BJ (cell line): ENCODE data around the gene MEG3. TPM values are rescaled to one million over a fixed set of nuclear protein-coding genes. Genes with fewer than 3 reads are reported as not detected.

Source experiments
- CTCF ChIA-PET: fragments of 350-600 bp; formaldehyde crosslinking; extraction: SDS; loops from one replicate; lab custom pipeline; 2021; ENCODE audit warnings: antibody characterized with exemption, inconsistent platforms; lab: Yijun Ruan, JAX
- POLR2A ChIA-PET: fragments of 300-600 bp; sonication (Branson Sonifier 250); formaldehyde crosslinking; extraction: SDS; loops from one replicate; lab custom pipeline; 2021; ENCODE audit warnings: antibody characterized with exemption; lab: Charles Lee
- DNase-seq: peaks from one replicate; pipeline ENCODE4 v3.0.0-alpha.2; 2011; ENCODE audit warnings: low read depth
- H3K27me3 ChIP-seq: 2 replicates; pipeline ENCODE4 v1.6.0; 2011; ENCODE audit warnings: low read length; ENCODE audit not compliant: control insufficient read depth, insufficient read depth
- H3K36me3 ChIP-seq: 2 replicates; pipeline ENCODE4 v1.5.1; 2011; ENCODE audit warnings: low read length; ENCODE audit not compliant: control insufficient read depth, insufficient read depth
- H3K4me3 ChIP-seq: 2 replicates; pipeline ENCODE4 v1.5.1; 2011; ENCODE audit warnings: low read depth, mild to moderate bottlenecking, control low read depth, low read length
- CTCF ChIP-seq: IDR thresholded peaks from 2 replicates; pipeline ENCODE4 v1.5.1; 2011; ENCODE audit warnings: low read depth, mild to moderate bottlenecking, control low read depth, inconsistent platforms, low read length, moderate library complexity; ENCODE audit not compliant: insufficient read depth
- polyA plus RNA-seq: library from polyadenylated mRNA; depleted of rRNA; stranded (reverse); fragments of >200 nt; gene quantifications from 2 replicates; pipeline ENCODE4 v1.2.3, GENCODE V29; 2011

The MEG3 gene
- polyA plus RNA-seq, 1 experiment: 234 TPM

DNA sequence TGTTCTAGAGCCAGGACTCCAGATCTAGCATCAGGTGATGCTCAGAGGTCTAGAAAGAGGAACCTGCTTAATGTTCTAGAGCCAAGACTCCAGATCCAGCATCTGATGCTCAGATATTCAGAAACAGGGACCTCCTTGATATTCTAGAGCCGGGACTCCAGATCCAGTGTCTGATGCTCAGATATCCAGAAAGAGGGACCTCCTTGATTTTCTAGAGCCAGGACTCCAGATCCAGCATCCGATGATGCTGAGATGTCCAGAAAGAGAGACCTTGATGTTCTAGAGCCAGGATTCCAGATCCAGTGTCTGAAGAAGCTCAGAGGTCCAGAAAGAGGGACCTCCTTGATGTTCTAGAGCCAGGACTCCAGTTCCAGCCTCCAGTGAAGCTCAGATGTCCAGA lies 36.9 kb downstream of the MEG3 start:
- no peak for DNase-seq
- Histone ChIP-seq H3K27me3 (no peaks in the 10 kb centered on the region), H3K4me3 (no peak overlapping the region), H3K36me3 (peaks cover 26% of the 10 kb centered on the region)
- POLR2A ChIA-PET: no interaction called here
- TF ChIP-seq CTCF: no peak
- CTCF ChIA-PET: interaction anchor here (0.7 to 1.9 kb wide), 4 partner anchors 8 to 446 kb away, joined by 3 to 6 read pairs (median 4); no protein-coding TSS in a partner anchor

- TF ChIP-seq CTCF: no peak
- Histone ChIP-seq H3K36me3 (peaks cover 23% of the 10 kb centered on the region), H3K27me3 (no peaks in the 10 kb centered on the region), H3K4me3 (no peak overlapping the region)
- DNase-seq: no peak
- ChIA-PET CTCF (interaction anchor here (1.3 to 1.9 kb wide), 2 partner anchors 10 to 371 kb away, joined by 4 to 6 read pairs; no protein-coding TSS in a partner anchor), POLR2A (no interaction called here)
Measured at GRCh38 chr14:100864206-100864605, 38.3 kb downstream of the MEG3 start.

DNA sequence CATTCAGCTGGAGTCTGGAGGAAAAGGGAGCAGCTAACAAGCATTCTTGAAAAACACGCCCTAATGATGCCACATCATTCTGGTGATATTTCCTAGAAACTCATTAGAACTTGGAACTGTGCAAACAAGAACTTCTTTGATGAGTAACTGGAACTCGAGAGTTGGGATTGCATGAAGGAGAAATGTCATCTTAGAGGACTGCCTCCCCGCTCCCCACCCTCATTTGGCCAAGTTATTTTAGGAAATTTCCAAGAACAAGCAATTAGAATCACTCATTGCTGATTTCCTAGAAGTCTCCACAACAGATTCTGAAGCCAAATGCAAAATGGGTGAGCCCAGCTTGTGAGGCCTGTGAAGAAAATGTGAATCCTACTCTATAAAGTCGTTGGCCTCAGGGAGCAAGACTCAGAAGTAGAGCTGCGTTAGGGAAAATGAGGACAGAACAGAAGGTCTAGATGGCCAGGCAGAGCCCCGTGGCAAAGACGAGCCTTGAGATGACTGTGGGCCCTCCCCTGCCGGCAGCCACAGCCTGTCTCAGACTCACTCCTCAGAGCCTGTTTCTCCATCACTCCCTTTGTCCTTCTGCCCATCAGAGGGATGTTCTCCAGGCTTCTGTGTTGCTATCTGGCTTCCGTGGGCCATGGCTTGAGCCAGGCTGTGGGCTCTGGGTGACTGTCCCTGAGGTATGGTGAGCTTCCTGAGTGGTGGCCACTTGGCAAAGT lies 39.2 kb downstream of the MEG3 start:
- Histone ChIP-seq H3K4me3 (no peak overlapping the region), H3K36me3 (peaks cover 21% of the 10 kb centered on the region), H3K27me3 (no peaks in the 10 kb centered on the region)
- ChIA-PET POLR2A (no interaction called here), CTCF (interaction anchor here (0.7 kb wide), 1 partner anchor 38 kb away, joined by 3 read pairs; no protein-coding TSS in a partner anchor)
- no peak for TF ChIP-seq CTCF
- no peak for DNase-seq

- POLR2A ChIA-PET: no interaction called here
- no peak for TF ChIP-seq CTCF
- no peak for DNase-seq
- Histone ChIP-seq H3K27me3 (no peaks in the 10 kb centered on the region), H3K36me3 (peaks cover 18% of the 10 kb centered on the region), H3K4me3 (no peak overlapping the region)
- CTCF ChIA-PET: interaction anchor here (0.7 to 1.2 kb wide), 2 partner anchors 15 to 39 kb away, joined by 3 to 4 read pairs; no protein-coding TSS in a partner anchor
Measured at GRCh38 chr14:100865682-100866591, 40.0 kb downstream of the MEG3 start.
